Measurements from ENCODE around the gene SLC1A4. TPM values are rescaled to one million over a fixed set of nuclear protein-coding genes. Genes with fewer than 3 reads are reported as not detected.
"Not testable (repeated sequence)": the region's sequence is repeated elsewhere in the genome, so short reads cannot be mapped to it uniquely, and the experiment has no call there.

The SLC1A4 gene
- polyA plus RNA-seq, 1 donor = 6.1 TPM

GRCh38 chr2:64989982-64990614 is 899 bp downstream of the SLC1A4 start:
- Histone ChIP-seq H3K4me1 (ENCODE audit: control insufficient read depth, insufficient read depth, low read length) (peaks cover 4% of the 10 kb centered on the region), H3K4me3 (ENCODE audit: low read length) (peak overlapping the region; percentile 38), H3K36me3 (ENCODE audit: control insufficient read depth, insufficient read depth, low read length) (no peaks in the 10 kb centered on the region), H3K27me3 (ENCODE audit: control insufficient read depth, insufficient read depth, low read length) (peaks cover 14% of the 10 kb centered on the region), H3K9me3 (ENCODE audit: control insufficient read depth, low read depth, low read length) (no peaks in the 10 kb centered on the region), H3K27ac (ENCODE audit: low read length) (no peak overlapping the region)
- WGBS (ENCODE audit: insufficient coverage, low lambda C conversion rate) = no CpG with 5 or more reads among the region's 35 CpGs
- DNase-seq = no peak

- DNase-seq = no peak
- Histone ChIP-seq H3K27ac (ENCODE audit: low read length) (no peak overlapping the region), H3K27me3 (ENCODE audit: control insufficient read depth, insufficient read depth, low read length) (peaks cover 14% of the 10 kb centered on the region), H3K9me3 (ENCODE audit: control insufficient read depth, low read depth, low read length) (no peaks in the 10 kb centered on the region), H3K36me3 (ENCODE audit: control insufficient read depth, insufficient read depth, low read length) (no peaks in the 10 kb centered on the region), H3K4me1 (ENCODE audit: control insufficient read depth, insufficient read depth, low read length) (peaks cover 4% of the 10 kb centered on the region), H3K4me3 (ENCODE audit: low read length) (no peak overlapping the region)
- WGBS (ENCODE audit: insufficient coverage, low lambda C conversion rate) = no CpG with 5 or more reads among the region's 1 CpG
These were observed 1.7 kb downstream of the SLC1A4 start for GRCh38 chr2:64990876-64991275.

DNA sequence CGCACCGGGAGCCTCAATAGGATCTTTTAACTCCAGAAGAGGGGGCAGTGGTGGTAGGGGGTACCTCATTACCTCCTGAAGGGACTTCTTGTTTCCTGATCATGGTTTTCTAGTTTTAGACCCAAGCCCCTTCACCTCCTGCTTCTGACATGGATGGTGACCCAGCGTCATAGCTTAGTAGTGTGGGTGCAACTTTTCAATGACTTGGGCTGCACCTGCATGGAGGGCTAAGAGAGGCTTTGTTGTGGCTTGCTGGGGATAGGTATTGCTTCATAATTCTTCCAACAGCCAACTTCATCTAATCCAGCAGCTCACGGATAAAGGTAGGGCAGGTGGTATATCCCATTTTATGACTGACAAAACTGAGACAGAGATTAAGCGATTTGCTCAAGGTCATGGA is 3.0 kb downstream of the SLC1A4 start:
- Histone ChIP-seq H3K4me3 (ENCODE audit: low read length) (no peak overlapping the region), H3K27me3 (ENCODE audit: control insufficient read depth, insufficient read depth, low read length) (peaks cover 14% of the 10 kb centered on the region), H3K27ac (ENCODE audit: low read length) (no peak overlapping the region), H3K4me1 (ENCODE audit: control insufficient read depth, insufficient read depth, low read length) (peaks cover 4% of the 10 kb centered on the region), H3K9me3 (ENCODE audit: control insufficient read depth, low read depth, low read length) (no peaks in the 10 kb centered on the region), H3K36me3 (ENCODE audit: control insufficient read depth, insufficient read depth, low read length) (no peaks in the 10 kb centered on the region)
- WGBS (ENCODE audit: insufficient coverage, low lambda C conversion rate) = no CpG with 5 or more reads among the region's 5 CpGs
- no peak for DNase-seq

- H3K4me3 ChIP-seq (ENCODE audit: low read length) = no peak overlapping the region
- peaks cover 14% of the 10 kb centered on the region for H3K27me3 ChIP-seq (ENCODE audit: control insufficient read depth, insufficient read depth, low read length)
- no peak overlapping the region for H3K27ac ChIP-seq (ENCODE audit: low read length)
- WGBS (ENCODE audit: insufficient coverage, low lambda C conversion rate) = no CpG with 5 or more reads among the region's 4 CpGs
- no peaks in the 10 kb centered on the region for H3K9me3 ChIP-seq (ENCODE audit: control insufficient read depth, low read depth, low read length)
- no peaks in the 10 kb centered on the region for H3K36me3 ChIP-seq (ENCODE audit: control insufficient read depth, insufficient read depth, low read length)
- DNase-seq = peak in 1 of 2 donors; percentile 40
- peaks cover 4% of the 10 kb centered on the region for H3K4me1 ChIP-seq (ENCODE audit: control insufficient read depth, insufficient read depth, low read length)
These were observed 3.8 kb downstream of the SLC1A4 start for GRCh38 chr2:64992990-64993389.

GRCh38 chr2:64995041-64995440 is 5.8 kb downstream of the SLC1A4 start:
- Histone ChIP-seq H3K9me3 (ENCODE audit: control insufficient read depth, low read depth, low read length) (no peaks in the 10 kb centered on the region), H3K27ac (ENCODE audit: low read length) (no peak overlapping the region), H3K4me1 (ENCODE audit: control insufficient read depth, insufficient read depth, low read length) (peaks cover under 1% of the 10 kb centered on the region), H3K36me3 (ENCODE audit: control insufficient read depth, insufficient read depth, low read length) (no peaks in the 10 kb centered on the region), H3K4me3 (ENCODE audit: low read length) (no peak overlapping the region), H3K27me3 (ENCODE audit: control insufficient read depth, insufficient read depth, low read length) (peaks cover 10% of the 10 kb centered on the region)
- no CpG with 5 or more reads among the region's 3 CpGs for WGBS (ENCODE audit: insufficient coverage, low lambda C conversion rate)
- no peak for DNase-seq

- 63% methylated on average over 1 of the region's 3 CpGs for WGBS (ENCODE audit: insufficient coverage, low lambda C conversion rate)
- Histone ChIP-seq H3K36me3 (ENCODE audit: control insufficient read depth, insufficient read depth, low read length) (no peaks in the 10 kb centered on the region), H3K4me1 (ENCODE audit: control insufficient read depth, insufficient read depth, low read length) (no peaks in the 10 kb centered on the region), H3K4me3 (ENCODE audit: low read length) (no peak overlapping the region), H3K27ac (ENCODE audit: low read length) (no peak overlapping the region), H3K27me3 (ENCODE audit: control insufficient read depth, insufficient read depth, low read length) (no peaks in the 10 kb centered on the region), H3K9me3 (ENCODE audit: control insufficient read depth, low read depth, low read length) (no peaks in the 10 kb centered on the region)
- no peak for DNase-seq
These were observed 7.7 kb downstream of the SLC1A4 start for GRCh38 chr2:64996871-64997307.

- Histone ChIP-seq H3K4me3 (ENCODE audit: low read length) (no peak overlapping the region), H3K36me3 (ENCODE audit: control insufficient read depth, insufficient read depth, low read length) (no peaks in the 10 kb centered on the region), H3K27ac (ENCODE audit: low read length) (no peak overlapping the region), H3K4me1 (ENCODE audit: control insufficient read depth, insufficient read depth, low read length) (no peaks in the 10 kb centered on the region), H3K9me3 (ENCODE audit: control insufficient read depth, low read depth, low read length) (no peaks in the 10 kb centered on the region), H3K27me3 (ENCODE audit: control insufficient read depth, insufficient read depth, low read length) (no peaks in the 10 kb centered on the region)
- no peak for DNase-seq
- WGBS (ENCODE audit: insufficient coverage, low lambda C conversion rate) = no CpG with 5 or more reads among the region's 2 CpGs
These were observed 9.5 kb downstream of the SLC1A4 start for GRCh38 chr2:64998658-64999061.

DNA sequence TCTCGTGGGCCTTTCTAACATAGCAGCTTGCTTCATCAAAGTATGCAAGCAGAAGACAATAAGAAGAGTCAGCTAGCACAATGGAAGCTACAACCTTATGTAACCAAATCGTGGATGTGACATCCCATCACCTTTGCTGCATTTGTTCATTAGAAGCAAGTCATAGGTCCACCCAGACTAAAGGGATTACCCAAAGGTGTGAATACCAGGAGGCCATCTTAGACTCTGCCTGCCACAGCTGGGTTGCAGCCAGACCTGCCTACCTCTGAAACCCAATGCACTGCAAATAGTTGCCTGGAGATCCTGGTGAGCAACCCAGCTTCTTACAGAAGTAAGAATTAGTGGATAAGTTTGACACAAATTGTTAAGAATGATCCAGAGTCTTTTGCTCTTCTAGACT is 10.6 kb downstream of the SLC1A4 start:
- WGBS (ENCODE audit: insufficient coverage, low lambda C conversion rate) = no CpG with 5 or more reads among the region's 2 CpGs

GRCh38 chr2:65000644-65001043 is 11.4 kb downstream of the SLC1A4 start:
- no peak overlapping the region for H3K4me3 ChIP-seq (ENCODE audit: low read length)
- no peaks in the 10 kb centered on the region for H3K27me3 ChIP-seq (ENCODE audit: control insufficient read depth, insufficient read depth, low read length)
- H3K4me1 ChIP-seq (ENCODE audit: control insufficient read depth, insufficient read depth, low read length) = no peaks in the 10 kb centered on the region
- H3K36me3 ChIP-seq (ENCODE audit: control insufficient read depth, insufficient read depth, low read length) = no peaks in the 10 kb centered on the region
- H3K27ac ChIP-seq (ENCODE audit: low read length) = no peak overlapping the region
- WGBS (ENCODE audit: insufficient coverage, low lambda C conversion rate) = no CpG with 5 or more reads among the region's 3 CpGs
- H3K9me3 ChIP-seq (ENCODE audit: control insufficient read depth, low read depth, low read length) = no peaks in the 10 kb centered on the region
- DNase-seq = no peak

More for the DNA sequence above, 10.6 kb downstream of the SLC1A4 start:
- H3K4me3 ChIP-seq (ENCODE audit: low read length) = no peak overlapping the region
- H3K27me3 ChIP-seq (ENCODE audit: control insufficient read depth, insufficient read depth, low read length) = no peaks in the 10 kb centered on the region
- H3K36me3 ChIP-seq (ENCODE audit: control insufficient read depth, insufficient read depth, low read length) = no peaks in the 10 kb centered on the region
- DNase-seq = no peak
- H3K4me1 ChIP-seq (ENCODE audit: control insufficient read depth, insufficient read depth, low read length) = no peaks in the 10 kb centered on the region
- no peak overlapping the region for H3K27ac ChIP-seq (ENCODE audit: low read length)
- no peaks in the 10 kb centered on the region for H3K9me3 ChIP-seq (ENCODE audit: control insufficient read depth, low read depth, low read length)

DNA sequence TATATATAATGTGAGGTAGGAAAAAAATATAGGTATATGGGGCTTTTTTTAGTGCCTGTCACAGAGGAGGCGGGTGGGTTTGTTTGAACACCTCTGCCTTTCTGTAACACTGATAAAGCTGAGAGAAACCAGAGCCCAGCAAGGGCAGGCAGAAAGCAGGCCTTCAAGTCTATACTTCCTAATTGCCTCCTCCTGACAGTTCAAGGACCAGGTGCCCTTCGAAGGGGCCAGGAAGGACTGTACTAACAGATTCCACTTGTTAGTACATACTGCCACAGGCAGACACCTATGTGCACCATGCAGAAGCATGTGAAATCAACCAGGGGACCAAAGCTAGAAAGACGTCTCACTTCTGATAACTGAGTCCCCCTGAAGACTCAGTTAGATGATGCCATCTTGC is 13.8 kb downstream of the SLC1A4 start:
- H3K4me1 ChIP-seq (ENCODE audit: control insufficient read depth, insufficient read depth, low read length) = no peaks in the 10 kb centered on the region
- no peaks in the 10 kb centered on the region for H3K9me3 ChIP-seq (ENCODE audit: control insufficient read depth, low read depth, low read length)
- whole genome bisulfite sequencing (ENCODE audit: insufficient coverage, low lambda C conversion rate) = no CpG with 5 or more reads among the region's 3 CpGs
- no peak for DNase-seq
- H3K27ac ChIP-seq (ENCODE audit: low read length) = no peak overlapping the region
- no peaks in the 10 kb centered on the region for H3K27me3 ChIP-seq (ENCODE audit: control insufficient read depth, insufficient read depth, low read length)
- H3K4me3 ChIP-seq (ENCODE audit: low read length) = no peak overlapping the region
- no peaks in the 10 kb centered on the region for H3K36me3 ChIP-seq (ENCODE audit: control insufficient read depth, insufficient read depth, low read length)

- H3K4me1 ChIP-seq (ENCODE audit: control insufficient read depth, insufficient read depth, low read length); DNase-seq; H3K9me3 ChIP-seq (ENCODE audit: control insufficient read depth, low read depth, low read length); H3K27ac ChIP-seq (ENCODE audit: low read length); H3K27me3 ChIP-seq (ENCODE audit: control insufficient read depth, insufficient read depth, low read length); H3K36me3 ChIP-seq (ENCODE audit: control insufficient read depth, insufficient read depth, low read length); H3K4me3 ChIP-seq (ENCODE audit: low read length): not testable (repeated sequence)
- WGBS (ENCODE audit: insufficient coverage, low lambda C conversion rate) = no CpG with 5 or more reads among the region's 3 CpGs
These were observed 15.0 kb downstream of the SLC1A4 start for GRCh38 chr2:65004232-65004631.
